Epithelial cell of proximal tubule (primary cell): ENCODE data around the gene UBE2O. TPM values are rescaled to one million over a fixed set of nuclear protein-coding genes. Genes with fewer than 3 reads are reported as not detected.

Experiments
- DNase-seq: peaks from one replicate; pipeline ENCODE4 v3.0.0-alpha.2; 2011; ENCODE audit warnings: low read depth
- H3K4me3 ChIP-seq: 2 replicates; pipeline ENCODE4 v1.5.1; 2011; ENCODE audit warnings: low read depth, mild to moderate bottlenecking, low read length
- CTCF ChIP-seq: conservative IDR thresholded peaks from 2 replicates; pipeline ENCODE4 v1.5.1; 2012; ENCODE audit warnings: low read depth, mild to moderate bottlenecking, low read length
- total RNA-seq: library from RNA; depleted of rRNA; stranded (reverse); fragments of >200 nt; gene quantifications from 2 replicates; pipeline ENCODE4 v1.2.3, GENCODE V29; 2015

Gene UBE2O
- total RNA-seq, 1 donor from 2014 or later: 15.6 TPM

GRCh38 chr17:76416457-76416856, 36.5 kb downstream of the UBE2O start:
- no peak overlapping the region for H3K4me3 ChIP-seq
- DNase-seq: no peak
- TF ChIP-seq CTCF: no peak

- H3K4me3 ChIP-seq: no peak overlapping the region
- TF ChIP-seq CTCF: no peak
- no peak for DNase-seq
Measured at GRCh38 chr17:76415786-76416185, 37.2 kb downstream of the UBE2O start.

GRCh38 chr17:76414334-76415295, 38.3 kb downstream of the UBE2O start:
- H3K4me3 ChIP-seq: no peak overlapping the region
- no peak for DNase-seq
- TF ChIP-seq CTCF: no peak

- TF ChIP-seq CTCF: no peak
- H3K4me3 ChIP-seq: no peak overlapping the region
- no peak for DNase-seq
Measured at GRCh38 chr17:76411247-76411646, 41.7 kb downstream of the UBE2O start.

- no peak for TF ChIP-seq CTCF
- DNase-seq: no peak
Measured at GRCh38 chr17:76410328-76410965, 42.5 kb downstream of the UBE2O start.

GRCh38 chr17:76408037-76408849, 44.7 kb downstream of the UBE2O start:
- H3K4me3 ChIP-seq: no peak overlapping the region
- DNase-seq: no peak
- peak; percentile 99 for TF ChIP-seq CTCF

More at GRCh38 chr17:76410328-76410965, 42.5 kb downstream of the UBE2O start:
- H3K4me3 ChIP-seq: no peak overlapping the region
